ENCODE data around the gene EXOSC10. TPM values are rescaled to one million over a fixed set of nuclear protein-coding genes. Genes with fewer than 3 reads are reported as not detected.

EXOSC10 gene
- total and polyA plus RNA-seq, 8 donors = 42.9 to 116 (median 104) TPM

GRCh38 chr1:11028018-11028417 lies 71.7 kb downstream of the EXOSC10 start:
- Histone ChIP-seq H3K4me3 (no peak overlapping the region), H3K27me3 (no peaks in the 10 kb centered on the region), H3K36me3 (peaks cover 0 to 77% of the 10 kb centered on the region in 2 donors), H3K9me3 (no peaks in the 10 kb centered on the region), H3K27ac (no peak overlapping the region), H3K4me1 (no peaks in the 10 kb centered on the region)
- no peak for ATAC-seq
- intact Hi-C loops (cut with DNase I) = no loop called here
- no peak for TF ChIP-seq CTCF (IDR thresholded peaks at IDR 0.05)
- no peak for DNase-seq

- intact Hi-C loops (cut with DNase I) = no loop called here
- no peak overlapping the region for H3K27ac ChIP-seq
- DNase-seq = no peak
- no peak overlapping the region for H3K4me3 ChIP-seq
- no peak for ATAC-seq
- no peaks in the 10 kb centered on the region for H3K4me1 ChIP-seq
- H3K27me3 ChIP-seq = no peaks in the 10 kb centered on the region
- no peak for TF ChIP-seq CTCF (IDR thresholded peaks at IDR 0.05)
- no peaks in the 10 kb centered on the region for H3K9me3 ChIP-seq
- H3K36me3 ChIP-seq = peaks cover 0 to 84% of the 10 kb centered on the region in 2 donors
Measured at GRCh38 chr1:11027316-11027715, 72.4 kb downstream of the EXOSC10 start.

GRCh38 chr1:11026903-11027302 lies 72.8 kb downstream of the EXOSC10 start:
- no peak for TF ChIP-seq CTCF (IDR thresholded peaks at IDR 0.05)
- intact Hi-C loops (cut with DNase I) = no loop called here
- no peak overlapping the region for H3K4me3 ChIP-seq
- no peaks in the 10 kb centered on the region for H3K27me3 ChIP-seq
- no peak for ATAC-seq
- H3K36me3 ChIP-seq = peaks cover 0 to 88% of the 10 kb centered on the region in 2 donors
- H3K27ac ChIP-seq = no peak overlapping the region
- no peaks in the 10 kb centered on the region for H3K4me1 ChIP-seq
- no peaks in the 10 kb centered on the region for H3K9me3 ChIP-seq
- no peak for DNase-seq

GRCh38 chr1:11026052-11026451 lies 73.6 kb downstream of the EXOSC10 start:
- peaks cover 3 to 97% of the 10 kb centered on the region in 2 donors for H3K36me3 ChIP-seq
- no peak for ATAC-seq

GRCh38 chr1:11025618-11026017 lies 74.1 kb downstream of the EXOSC10 start:
- Histone ChIP-seq H3K4me1 (no peaks in the 10 kb centered on the region), H3K4me3 (no peak overlapping the region), H3K27me3 (no peaks in the 10 kb centered on the region), H3K27ac (no peak overlapping the region), H3K9me3 (no peaks in the 10 kb centered on the region), H3K36me3 (peaks cover 3 to 97% of the 10 kb centered on the region in 2 donors)
- TF ChIP-seq CTCF (IDR thresholded peaks at IDR 0.05) = no peak
- ATAC-seq = no peak
- no peak for DNase-seq
- intact Hi-C loops (cut with DNase I) = no loop called here

More at GRCh38 chr1:11026052-11026451, 73.6 kb downstream of the EXOSC10 start:
- DNase-seq = no peak
- no peak for TF ChIP-seq CTCF (IDR thresholded peaks at IDR 0.05)
- Histone ChIP-seq H3K9me3 (no peaks in the 10 kb centered on the region), H3K4me1 (no peaks in the 10 kb centered on the region), H3K27me3 (no peaks in the 10 kb centered on the region), H3K4me3 (no peak overlapping the region), H3K27ac (no peak overlapping the region)
- intact Hi-C loops (cut with DNase I) = no loop called here
